ENCODE results near the gene BACE1-AS.

The BACE1-AS gene

DNA sequence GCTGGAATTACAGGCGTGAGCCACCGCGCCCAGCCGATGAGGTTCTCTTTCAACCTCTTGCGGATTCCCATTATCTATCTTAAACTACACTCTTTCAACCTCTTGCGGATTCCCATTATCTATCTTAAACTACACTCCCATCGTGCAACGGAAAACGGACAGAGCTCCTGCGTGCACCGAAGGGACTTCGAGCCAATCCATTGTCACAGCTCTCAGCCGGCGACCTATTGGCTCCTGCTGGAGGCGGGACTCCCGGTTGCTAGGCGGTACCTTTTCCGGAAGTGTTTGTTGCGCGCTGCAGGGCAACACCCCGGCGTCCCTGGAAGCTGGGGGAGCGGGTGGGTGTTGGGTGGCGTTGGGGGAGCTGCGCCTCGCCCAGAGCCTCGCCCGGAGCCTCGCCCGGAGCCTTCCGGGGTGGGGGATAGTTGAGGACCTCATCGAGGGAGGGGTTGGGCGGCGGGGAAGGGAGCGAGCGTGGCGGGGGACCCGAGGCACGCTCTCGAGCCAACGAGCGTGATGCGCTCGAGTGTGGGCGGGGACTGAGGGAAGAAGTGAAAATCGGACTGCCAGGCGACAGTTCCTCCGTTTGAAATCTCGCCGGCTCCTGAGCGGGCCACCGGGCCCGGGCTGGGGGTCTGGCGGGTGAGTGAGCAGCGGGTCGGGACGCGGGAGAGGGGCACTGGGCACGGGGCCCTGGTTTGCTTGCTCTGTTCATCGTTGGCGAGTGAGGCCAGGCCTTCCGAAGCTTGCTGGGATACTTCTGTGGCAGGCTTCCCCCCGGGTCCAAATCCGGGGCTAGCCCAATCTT lies 36.6 kb downstream of the BACE1-AS start, which contains the start of gene CEP164:
Gene CEP164 (plus strand): TSS at position 288 of the 808 bp plus-strand sequence. CDS start 10,733 bp downstream, outside the sequence.
- peak; percentile 95 to 96 for DNase-seq

DNA sequence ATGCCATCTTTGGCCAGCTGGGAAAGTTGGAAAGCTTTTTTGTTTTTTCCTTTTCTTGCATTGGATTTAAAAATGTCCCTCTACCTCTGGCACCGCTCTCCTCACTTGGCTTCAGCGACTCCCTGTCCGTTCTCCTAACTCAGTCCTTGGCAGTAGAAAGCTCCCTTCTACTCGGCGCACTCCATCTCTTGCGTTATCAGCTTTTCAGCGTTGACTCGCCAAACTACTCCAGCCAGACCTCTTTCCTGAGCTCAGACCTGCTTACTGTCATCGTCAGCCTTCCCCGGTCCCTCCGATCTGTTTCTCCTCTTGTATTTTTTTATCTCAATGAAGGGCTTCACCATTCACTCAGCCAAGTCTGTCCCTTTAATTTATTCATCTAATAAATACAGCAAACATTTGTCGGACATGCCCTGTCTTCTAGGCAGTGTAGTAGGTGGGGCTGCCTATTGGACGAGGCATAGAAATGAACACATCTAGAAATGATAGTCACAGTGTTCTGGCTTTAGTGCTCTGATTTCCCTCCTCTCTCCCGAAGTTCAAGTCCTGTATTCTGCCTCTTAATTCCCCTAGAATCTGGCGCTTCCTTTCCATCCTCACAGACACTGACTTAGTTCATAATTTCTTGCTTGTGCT lies 37.3 kb downstream of the BACE1-AS start:
- peak in 1 of 2 donors; percentile 18 for DNase-seq

DNA sequence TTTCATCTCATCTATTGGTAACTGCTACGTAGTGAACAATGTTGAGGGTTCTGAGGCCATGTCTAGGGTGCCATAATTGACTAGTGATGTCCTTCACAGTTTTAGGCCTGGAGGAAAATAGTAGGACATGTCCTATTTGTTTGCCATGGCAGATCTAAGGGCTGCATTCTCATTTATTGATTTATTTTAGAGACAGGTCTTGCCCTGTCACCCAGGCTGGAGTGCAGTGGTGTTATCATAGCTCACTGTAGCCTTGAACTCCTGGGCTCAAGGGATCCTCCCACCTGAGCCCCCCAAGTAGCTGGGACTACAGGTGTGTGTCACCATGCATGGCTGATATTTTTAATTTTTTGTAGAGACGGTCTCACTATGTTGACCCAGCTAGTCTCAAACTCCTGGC lies 41.7 kb downstream of the BACE1-AS start:
- DNase-seq: no peak

DNA sequence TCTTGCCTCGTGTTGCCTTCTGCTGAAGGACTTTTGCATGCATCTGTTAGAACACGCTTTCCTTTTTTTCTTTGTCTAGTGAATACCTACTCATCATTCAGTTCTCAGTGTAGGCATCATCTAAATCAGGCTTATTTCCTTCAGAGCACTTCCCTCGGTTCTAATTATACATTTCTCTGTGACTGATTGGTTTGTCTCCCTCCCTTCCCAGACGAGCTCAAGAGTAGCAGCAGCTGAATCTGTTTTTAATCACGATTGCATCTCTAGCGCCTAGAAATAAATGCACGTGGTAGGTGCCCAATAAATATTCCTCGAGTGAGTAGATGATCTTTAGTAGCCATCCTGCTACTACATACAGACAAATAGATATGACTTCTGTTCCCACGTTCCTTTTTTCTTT lies 42.8 kb downstream of the BACE1-AS start:
- no peak for DNase-seq

DNA sequence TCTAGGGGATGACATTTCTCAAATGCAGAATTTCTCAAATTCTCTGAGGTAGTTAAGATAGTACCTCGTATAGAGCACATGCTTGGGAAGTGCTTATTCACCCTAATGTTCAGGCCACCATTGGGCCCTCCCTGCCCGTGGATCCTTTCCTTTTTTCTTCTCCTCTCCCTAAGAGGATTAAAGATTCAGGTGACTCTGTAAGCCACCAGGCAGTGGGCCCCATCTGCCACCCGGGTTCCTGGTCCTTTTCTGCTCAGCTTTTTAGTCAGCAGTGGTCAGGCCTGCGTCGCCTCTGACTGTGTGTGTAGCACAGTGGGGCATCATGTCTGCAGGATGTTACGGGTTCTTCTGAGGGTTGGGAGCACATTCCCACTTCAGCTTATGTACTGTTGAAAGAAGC lies 43.8 kb downstream of the BACE1-AS start:
- DNase-seq: no peak

DNA sequence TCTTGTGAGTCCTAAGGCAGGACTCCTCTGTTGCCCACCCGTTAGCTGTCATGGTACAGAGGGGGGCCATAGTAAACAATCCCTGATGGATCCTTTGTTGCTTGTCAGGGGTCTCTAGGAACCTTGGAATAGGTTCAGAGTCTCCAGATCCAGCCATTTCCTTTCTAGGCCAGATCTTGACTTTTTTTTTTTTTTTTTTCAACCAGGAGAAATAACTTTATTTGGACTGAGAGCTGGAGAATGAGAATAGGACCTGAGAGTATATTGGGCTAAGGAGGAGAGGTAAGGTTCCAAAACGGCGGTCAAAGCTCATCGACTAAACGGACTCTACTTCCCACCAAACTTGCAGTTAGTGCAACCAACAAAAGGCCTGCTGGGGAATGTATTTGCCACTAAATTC lies 44.3 kb downstream of the BACE1-AS start:
- DNase-seq: no peak

DNA sequence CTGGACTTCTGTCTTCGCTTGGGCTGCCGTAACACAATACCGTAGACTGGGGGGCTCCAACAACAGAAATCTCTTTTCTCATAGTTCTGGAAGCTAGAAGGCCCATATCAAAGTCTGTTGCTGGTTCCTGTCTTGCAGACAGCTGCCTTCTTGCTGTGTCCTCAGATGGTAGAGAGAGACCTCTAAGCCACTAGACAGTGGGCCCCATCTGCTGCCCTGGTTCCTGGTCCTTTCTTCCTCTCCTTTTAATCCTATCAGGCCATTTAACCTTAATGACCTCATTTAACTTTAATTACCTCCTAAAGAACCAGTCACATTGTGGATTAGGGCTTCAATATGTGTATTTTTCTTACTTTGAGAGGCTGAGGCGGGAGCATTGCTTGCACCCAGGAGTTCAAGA lies 45.9 kb downstream of the BACE1-AS start:
- DNase-seq: no peak

Measured in CD4-positive, alpha-beta T cell treated with Interferon alpha-2 for 1 hour (primary cell).